ENCODE measurements around the gene EXD1.

GRCh38 chr15:41279535-41280283, 49.2 kb upstream of the EXD1 start:
- TF ChIP-seq CTCF (conservative IDR thresholded peaks at IDR 0.05), result no peak
- TF ChIP-seq EZH2 (IDR thresholded peaks at IDR 0.05; ENCODE audit: low read depth), result no peak

Data from PC-9 (cell line).